ENCODE results near the gene PPFIA4.
A peak's percentile ranks its signal among the peaks of the same experiment; 100 is the strongest.
"Not testable (repeated sequence)": the region's sequence is repeated elsewhere in the genome, so short reads cannot be mapped to it uniquely, and the experiment has no call there.

PPFIA4 gene

GRCh38 chr1:203001986-203002385 lies 24.3 kb upstream of the PPFIA4 start:
- TF ChIP-seq, protein P1, sequence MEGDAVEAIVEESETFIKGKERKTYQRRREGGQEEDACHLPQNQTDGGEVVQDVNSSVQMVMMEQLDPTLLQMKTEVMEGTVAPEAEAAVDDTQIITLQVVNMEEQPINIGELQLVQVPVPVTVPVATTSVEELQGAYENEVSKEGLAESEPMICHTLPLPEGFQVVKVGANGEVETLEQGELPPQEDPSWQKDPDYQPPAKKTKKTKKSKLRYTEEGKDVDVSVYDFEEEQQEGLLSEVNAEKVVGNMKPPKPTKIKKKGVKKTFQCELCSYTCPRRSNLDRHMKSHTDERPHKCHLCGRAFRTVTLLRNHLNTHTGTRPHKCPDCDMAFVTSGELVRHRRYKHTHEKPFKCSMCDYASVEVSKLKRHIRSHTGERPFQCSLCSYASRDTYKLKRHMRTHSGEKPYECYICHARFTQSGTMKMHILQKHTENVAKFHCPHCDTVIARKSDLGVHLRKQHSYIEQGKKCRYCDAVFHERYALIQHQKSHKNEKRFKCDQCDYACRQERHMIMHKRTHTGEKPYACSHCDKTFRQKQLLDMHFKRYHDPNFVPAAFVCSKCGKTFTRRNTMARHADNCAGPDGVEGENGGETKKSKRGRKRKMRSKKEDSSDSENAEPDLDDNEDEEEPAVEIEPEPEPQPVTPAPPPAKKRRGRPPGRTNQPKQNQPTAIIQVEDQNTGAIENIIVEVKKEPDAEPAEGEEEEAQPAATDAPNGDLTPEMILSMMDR (conservative IDR thresholded peaks at IDR 0.05; ENCODE audit: low read depth, low read length), result no peak
- DNase-seq (ENCODE audit: low read depth), result no peak
- no peak overlapping the region for H3K4me3 ChIP-seq (ENCODE audit: low read depth, low read length)

DNA sequence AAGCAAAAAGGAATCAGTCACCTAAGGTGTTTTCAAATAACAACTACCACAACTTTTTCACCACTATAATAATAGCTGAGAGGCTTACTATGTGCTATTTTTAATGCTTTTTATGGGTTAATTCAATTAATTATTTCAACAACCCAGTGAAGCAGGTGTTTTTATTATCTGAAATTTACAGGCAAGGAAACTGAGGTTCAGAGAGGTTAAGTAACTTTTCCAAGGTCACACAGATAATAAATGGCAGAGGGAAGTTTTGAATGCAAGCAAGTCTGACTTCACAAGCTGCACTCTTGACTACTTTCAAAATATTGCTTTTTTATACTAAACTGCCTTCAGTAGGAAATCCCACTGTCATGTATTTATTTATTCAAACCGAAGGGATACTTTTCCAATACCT lies 23.3 kb upstream of the PPFIA4 start:
- no peak overlapping the region for H3K4me3 ChIP-seq (ENCODE audit: low read depth, low read length)
- TF ChIP-seq, protein P1 (conservative IDR thresholded peaks at IDR 0.05; ENCODE audit: low read depth, low read length), result no peak
- no peak for DNase-seq (ENCODE audit: low read depth)

DNA sequence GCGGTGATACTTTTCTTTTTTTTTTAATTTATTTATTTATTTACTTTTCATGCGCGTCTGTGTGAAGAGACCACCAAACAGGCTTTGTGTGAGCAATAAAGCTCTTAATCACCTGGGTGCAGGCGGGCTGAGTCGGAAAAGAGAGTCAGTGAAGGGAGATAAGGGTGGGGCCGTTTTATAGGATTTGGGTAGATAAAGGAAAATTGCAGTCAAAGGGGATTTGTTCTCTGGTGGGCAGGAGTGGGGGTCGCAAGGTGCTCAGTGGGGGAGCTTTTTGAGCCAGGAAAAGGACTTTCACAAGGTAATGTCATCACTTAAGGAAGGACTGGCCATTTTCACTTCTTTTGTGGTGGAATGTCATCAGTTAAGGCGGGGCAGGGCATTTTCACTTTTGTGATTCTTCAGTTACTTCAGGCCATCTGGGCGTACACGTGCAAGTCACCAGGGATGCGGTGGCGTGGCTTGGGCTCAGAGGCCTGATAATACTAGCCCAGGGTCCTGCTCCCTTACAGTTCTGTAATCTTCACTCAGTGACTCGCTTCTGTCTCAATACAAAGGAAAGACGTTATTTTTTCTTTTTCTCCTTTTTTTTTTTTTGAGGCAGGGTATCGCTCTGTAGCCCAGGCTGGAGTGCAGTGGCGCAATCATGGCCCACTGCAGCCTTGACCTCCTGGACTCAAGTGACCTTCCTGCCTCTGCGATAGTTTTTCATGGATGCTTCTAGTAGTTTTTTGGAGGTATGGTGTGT lies 20.7 kb upstream of the PPFIA4 start:
- H3K4me3 ChIP-seq (ENCODE audit: low read depth, low read length), result not testable (repeated sequence)

DNA sequence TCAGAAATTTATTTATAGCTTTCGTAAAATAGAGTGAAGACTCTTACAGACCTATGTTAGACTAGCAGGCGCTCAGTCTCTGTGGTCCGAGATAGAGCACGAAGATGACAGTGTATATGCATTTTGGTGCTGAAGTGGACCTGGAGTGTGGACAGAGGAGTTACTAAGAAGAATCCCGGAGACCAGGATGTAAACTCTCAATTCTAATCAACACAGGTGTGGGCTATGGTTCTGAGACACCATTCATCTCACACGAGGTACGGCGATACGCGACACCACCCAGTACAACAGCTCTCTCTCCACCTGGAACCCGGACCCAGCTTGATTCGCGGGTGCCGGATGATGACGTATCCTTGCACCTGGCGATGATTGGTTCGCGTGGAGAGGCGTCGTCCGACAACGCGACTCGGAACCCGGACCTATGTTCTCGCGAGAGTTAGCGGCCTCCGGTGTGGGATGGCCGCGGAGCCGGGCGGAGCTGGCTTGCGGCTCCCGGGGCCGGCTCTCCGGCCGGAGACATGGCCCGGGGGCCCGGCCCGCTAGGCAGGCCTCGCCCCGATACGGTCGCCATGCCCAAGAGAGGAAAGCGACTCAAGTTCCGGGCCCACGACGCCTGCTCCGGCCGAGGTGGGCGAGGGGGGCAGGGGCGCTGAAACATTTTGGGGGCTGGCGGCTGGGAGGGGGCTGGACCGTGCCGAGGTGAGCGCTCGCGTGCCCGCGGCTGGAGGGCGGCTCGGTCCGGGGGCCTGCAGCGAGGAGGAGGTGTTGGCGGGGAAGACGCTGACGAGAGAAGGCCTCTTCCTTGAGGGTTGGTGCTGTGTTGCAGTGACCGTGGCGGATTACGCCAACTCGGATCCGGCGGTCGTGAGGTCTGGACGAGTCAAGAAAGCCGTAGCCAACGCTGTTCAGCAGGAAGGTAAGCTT lies 19.1 kb upstream of the PPFIA4 start, which contains the start of gene TMEM183A:
TMEM183A (plus strand) TSS at position 427 of the 924 bp plus-strand sequence; CDS start at position 519, 92 bp downstream.
- H3K4me3 ChIP-seq (ENCODE audit: low read depth, low read length), result peak within 1 kb of the TSS; percentile 90
- TF ChIP-seq, protein P1 (conservative IDR thresholded peaks at IDR 0.05; ENCODE audit: low read depth, low read length), result no peak
- peak; percentile 98 for DNase-seq (ENCODE audit: low read depth)

More for the DNA sequence above, 20.7 kb upstream of the PPFIA4 start:
- DNase-seq (ENCODE audit: low read depth), result not testable (repeated sequence)

DNA sequence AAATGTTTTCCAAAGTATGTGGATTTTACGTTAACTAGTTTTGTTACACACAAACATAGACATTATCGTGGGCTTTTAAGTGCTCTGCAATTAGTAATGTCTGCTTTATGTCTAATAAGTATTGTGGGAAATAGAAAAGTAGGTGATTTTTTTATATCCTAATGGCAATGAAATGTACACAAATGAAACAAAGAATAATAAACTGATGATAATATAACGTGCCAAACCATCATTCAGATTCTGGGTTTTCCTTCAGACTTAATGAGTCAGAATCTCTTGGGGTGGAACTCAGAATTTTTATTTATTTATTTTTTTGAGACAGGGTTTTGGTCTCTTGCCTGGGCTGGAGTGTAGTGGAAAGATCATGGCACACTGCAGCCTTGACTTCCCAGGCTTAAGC lies 17.1 kb upstream of the PPFIA4 start:
- no peak overlapping the region for H3K4me3 ChIP-seq (ENCODE audit: low read depth, low read length)
- TF ChIP-seq, protein P1 (conservative IDR thresholded peaks at IDR 0.05; ENCODE audit: low read depth, low read length), result no peak
- DNase-seq (ENCODE audit: low read depth), result no peak

- H3K4me3 ChIP-seq (ENCODE audit: low read depth, low read length), result no peak overlapping the region
- TF ChIP-seq, protein P1 (conservative IDR thresholded peaks at IDR 0.05; ENCODE audit: low read depth, low read length), result no peak
- DNase-seq (ENCODE audit: low read depth), result no peak
These were observed 14.7 kb upstream of the PPFIA4 start for GRCh38 chr1:203011582-203011981.

DNA sequence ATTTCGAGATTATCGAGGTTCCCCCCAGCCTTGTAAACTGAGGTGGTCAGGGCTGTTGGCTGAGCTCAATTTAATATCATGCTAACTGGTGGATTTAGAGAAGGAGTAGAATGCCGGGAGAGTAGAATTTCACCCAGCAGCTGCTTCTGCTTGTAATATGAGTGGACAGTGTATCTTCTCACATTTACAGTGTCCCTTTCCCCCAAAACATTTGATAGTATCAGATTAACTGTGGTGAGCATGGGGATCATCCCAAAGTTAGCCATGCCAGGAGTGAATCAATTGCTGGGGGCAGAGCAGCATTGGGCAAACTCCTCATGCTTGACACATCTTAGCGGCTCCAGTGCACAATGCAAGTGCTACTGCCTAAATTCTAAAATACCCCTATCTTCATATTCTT lies 9.2 kb upstream of the PPFIA4 start:
- H3K4me3 ChIP-seq (ENCODE audit: low read depth, low read length), result no peak overlapping the region
- TF ChIP-seq, protein P1 (conservative IDR thresholded peaks at IDR 0.05; ENCODE audit: low read depth, low read length), result no peak
- DNase-seq (ENCODE audit: low read depth), result no peak

Data from choroid plexus epithelial cell (primary cell).